NCI-H345 (cell line): ENCODE results near the gene FAR1.
"Not testable (repeated sequence)": the region's sequence is repeated elsewhere in the genome, so short reads cannot be mapped to it uniquely, and the experiment has no call there.

ENCODE experiments used
- DNase-seq: peaks from one replicate; lab custom pipeline; 2025; lab: John Stamatoyannopoulos, UW

FAR1 gene

GRCh38 chr11:13705710-13706109 is 37.2 kb downstream of the FAR1 start:
- no peak for DNase-seq

- DNase-seq = no peak
Observed at GRCh38 chr11:13713982-13714381, 45.5 kb downstream of the FAR1 start.

GRCh38 chr11:13717331-13717730 is 48.9 kb downstream of the FAR1 start:
- no peak for DNase-seq

- no peak for DNase-seq
Observed at GRCh38 chr11:13718394-13718793, 49.9 kb downstream of the FAR1 start.

GRCh38 chr11:13720940-13721339 is 52.5 kb downstream of the FAR1 start:
- DNase-seq = no peak

GRCh38 chr11:13721760-13722159 is 53.3 kb downstream of the FAR1 start:
- no peak for DNase-seq

GRCh38 chr11:13726456-13726855 is 58.0 kb downstream of the FAR1 start:
- DNase-seq = no peak

- no peak for DNase-seq
Observed at GRCh38 chr11:13728076-13728475, 59.6 kb downstream of the FAR1 start.

- no peak for DNase-seq
Observed at GRCh38 chr11:13734530-13734929, 66.1 kb downstream of the FAR1 start.

GRCh38 chr11:13745165-13745564 is 76.7 kb downstream of the FAR1 start:
- no peak for DNase-seq

- DNase-seq = not testable (repeated sequence)
Observed at GRCh38 chr11:13753316-13753715, 84.8 kb downstream of the FAR1 start.

- DNase-seq = no peak
Observed at GRCh38 chr11:13759050-13759449, 90.6 kb downstream of the FAR1 start.

- no peak for DNase-seq
Observed at GRCh38 chr11:13760115-13760514, 91.6 kb downstream of the FAR1 start.

GRCh38 chr11:13761250-13761649 is 92.8 kb downstream of the FAR1 start:
- DNase-seq = no peak

- no peak for DNase-seq
Observed at GRCh38 chr11:13761716-13762115, 93.2 kb downstream of the FAR1 start.

- no peak for DNase-seq
Observed at GRCh38 chr11:13762718-13763117, 94.2 kb downstream of the FAR1 start.

- no peak for DNase-seq
Observed at GRCh38 chr11:13763341-13763740, 94.9 kb downstream of the FAR1 start.

GRCh38 chr11:13765886-13766285 is 97.4 kb downstream of the FAR1 start:
- DNase-seq = no peak

- no peak for DNase-seq
Observed at GRCh38 chr11:13767471-13767870, 99.0 kb downstream of the FAR1 start.

GRCh38 chr11:13769188-13769587 is 100.7 kb downstream of the FAR1 start:
- DNase-seq = no peak

GRCh38 chr11:13771151-13771550 is 102.7 kb downstream of the FAR1 start:
- DNase-seq = no peak

GRCh38 chr11:13772223-13773046 is 104.0 kb downstream of the FAR1 start:
- peak; percentile 83 for DNase-seq

GRCh38 chr11:13775471-13775870 is 107.0 kb downstream of the FAR1 start:
- no peak for DNase-seq
